ENCODE measurements around the gene ANO1. TPM values are rescaled to one million over a fixed set of nuclear protein-coding genes. Genes with fewer than 3 reads are reported as not detected.

Gene ANO1
- total RNA-seq, 6 experiments from 2014 or later, result not detected

- H3K27me3 Mint-ChIP-seq (ENCODE audit: insufficient read depth), result peaks cover 52% of the 10 kb centered on the region
- no peak for DNase-seq
- H3K9me3 Mint-ChIP-seq, result peaks cover 3% of the 10 kb centered on the region; the same call in 1 of the 2 replicates
- no peaks in the 10 kb centered on the region for H3K36me3 Mint-ChIP-seq (ENCODE audit: low read depth)
- no peak for TF ChIP-seq CTCF (IDR thresholded peaks at IDR 0.05)
- H3K27ac Mint-ChIP-seq, result no peak overlapping the region
- no peak overlapping the region for H3K4me3 Mint-ChIP-seq
- peaks cover 15% of the 10 kb centered on the region for H3K4me1 Mint-ChIP-seq (ENCODE audit: low read depth)
Measured at GRCh38 chr11:70225681-70226177, 147.6 kb downstream of the ANO1 start.

- Mint-ChIP-seq H3K27me3 (ENCODE audit: insufficient read depth) (peaks cover 52% of the 10 kb centered on the region), H3K4me3 (no peak overlapping the region), H3K27ac (no peak overlapping the region), H3K4me1 (ENCODE audit: low read depth) (peaks cover 13% of the 10 kb centered on the region; the same call in 1 of the 2 replicates), H3K9me3 (no peaks in the 10 kb centered on the region), H3K36me3 (ENCODE audit: low read depth) (no peaks in the 10 kb centered on the region)
- TF ChIP-seq CTCF (IDR thresholded peaks at IDR 0.05), result no peak
- DNase-seq, result no peak
Measured at GRCh38 chr11:70226183-70226582, 148.1 kb downstream of the ANO1 start.

- H3K4me1 Mint-ChIP-seq (ENCODE audit: low read depth), result peaks cover 13% of the 10 kb centered on the region; the same call in 1 of the 2 replicates
- H3K4me3 Mint-ChIP-seq, result no peak overlapping the region
- peak; percentile 57 for TF ChIP-seq CTCF (IDR thresholded peaks at IDR 0.05)
- no peaks in the 10 kb centered on the region for H3K9me3 Mint-ChIP-seq
- H3K27ac Mint-ChIP-seq, result no peak overlapping the region
- H3K27me3 Mint-ChIP-seq (ENCODE audit: insufficient read depth), result peaks cover 55% of the 10 kb centered on the region
- no peaks in the 10 kb centered on the region for H3K36me3 Mint-ChIP-seq (ENCODE audit: low read depth)
- no peak for DNase-seq
Measured at GRCh38 chr11:70226967-70227366, 148.8 kb downstream of the ANO1 start.

GRCh38 chr11:70229737-70230136 lies 151.6 kb downstream of the ANO1 start:
- Mint-ChIP-seq H3K9me3 (no peaks in the 10 kb centered on the region), H3K36me3 (ENCODE audit: low read depth) (no peaks in the 10 kb centered on the region), H3K27me3 (ENCODE audit: insufficient read depth) (peaks cover 34% of the 10 kb centered on the region), H3K27ac (no peak overlapping the region), H3K4me1 (ENCODE audit: low read depth) (peaks cover 28% of the 10 kb centered on the region), H3K4me3 (no peak overlapping the region)
- no peak for TF ChIP-seq CTCF (IDR thresholded peaks at IDR 0.05)
- no peak for DNase-seq

- H3K27me3 Mint-ChIP-seq (ENCODE audit: insufficient read depth), result peaks cover 35% of the 10 kb centered on the region
- H3K36me3 Mint-ChIP-seq (ENCODE audit: low read depth), result no peaks in the 10 kb centered on the region
- DNase-seq, result peak; percentile 8
- no peak overlapping the region for H3K27ac Mint-ChIP-seq
- no peaks in the 10 kb centered on the region for H3K9me3 Mint-ChIP-seq
- peaks cover 28% of the 10 kb centered on the region for H3K4me1 Mint-ChIP-seq (ENCODE audit: low read depth)
- TF ChIP-seq CTCF (IDR thresholded peaks at IDR 0.05), result no peak
- no peak overlapping the region for H3K4me3 Mint-ChIP-seq
Measured at GRCh38 chr11:70230151-70230839, 152.2 kb downstream of the ANO1 start.

Measured in HFFc6 (cell line).